ENCODE data around the gene DPF3. TPM values are rescaled to one million over a fixed set of nuclear protein-coding genes. Genes with fewer than 3 reads are reported as not detected.

DPF3 gene
- total RNA-seq, 1 donor from 2014 or later, result 1.1 TPM

- no peaks in the 10 kb centered on the region for H3K36me3 Mint-ChIP-seq (ENCODE audit: low read depth)
- no peak for TF ChIP-seq CTCF (IDR thresholded peaks at IDR 0.05)
- DNase-seq (ENCODE audit: low spot score), result no peak
Observed at GRCh38 chr14:72898448-72898847, 4.5 kb upstream of the DPF3 start.

GRCh38 chr14:72894623-72895378 lies 900 bp upstream of the DPF3 start:
- no peak for DNase-seq (ENCODE audit: low spot score)
- peak overlapping the region; percentile 37 for H3K27ac Mint-ChIP-seq (ENCODE audit: unreplicated experiment)
- peak overlapping the region; percentile 75 for H3K4me3 Mint-ChIP-seq (ENCODE audit: unreplicated experiment)
- TF ChIP-seq CTCF (IDR thresholded peaks at IDR 0.05), result no peak
- peaks cover 27% of the 10 kb centered on the region for H3K4me1 Mint-ChIP-seq (ENCODE audit: low read depth)
- peaks cover 4% of the 10 kb centered on the region for H3K27me3 Mint-ChIP-seq (ENCODE audit: low read depth)
- H3K9me3 Mint-ChIP-seq (ENCODE audit: low read depth), result no peaks in the 10 kb centered on the region
- no peaks in the 10 kb centered on the region for H3K36me3 Mint-ChIP-seq (ENCODE audit: low read depth)

More at GRCh38 chr14:72898448-72898847, 4.5 kb upstream of the DPF3 start:
- peaks cover 6% of the 10 kb centered on the region for H3K9me3 Mint-ChIP-seq (ENCODE audit: low read depth)
- H3K27me3 Mint-ChIP-seq (ENCODE audit: low read depth), result no peaks in the 10 kb centered on the region
- H3K27ac Mint-ChIP-seq (ENCODE audit: unreplicated experiment), result no peak overlapping the region
- H3K4me3 Mint-ChIP-seq (ENCODE audit: unreplicated experiment), result no peak overlapping the region
- peaks cover 14% of the 10 kb centered on the region for H3K4me1 Mint-ChIP-seq (ENCODE audit: low read depth)

- Mint-ChIP-seq H3K27ac (ENCODE audit: unreplicated experiment) (peak overlapping the region; percentile 50), H3K27me3 (ENCODE audit: low read depth) (peaks cover 4% of the 10 kb centered on the region), H3K9me3 (ENCODE audit: low read depth) (no peaks in the 10 kb centered on the region), H3K36me3 (ENCODE audit: low read depth) (no peaks in the 10 kb centered on the region), H3K4me3 (ENCODE audit: unreplicated experiment) (peak overlapping the region; percentile 75), H3K4me1 (ENCODE audit: low read depth) (peaks cover 27% of the 10 kb centered on the region)
- no peak for TF ChIP-seq CTCF (IDR thresholded peaks at IDR 0.05)
- DNase-seq (ENCODE audit: low spot score), result no peak
Observed at GRCh38 chr14:72894323-72894622, 372 bp upstream of the DPF3 start.

GRCh38 chr14:72892879-72893635 lies 844 bp downstream of the DPF3 start:
- DNase-seq (ENCODE audit: low spot score), result no peak
- H3K36me3 Mint-ChIP-seq (ENCODE audit: low read depth), result no peaks in the 10 kb centered on the region
- H3K4me3 Mint-ChIP-seq (ENCODE audit: unreplicated experiment), result peak overlapping the region; percentile 84
- H3K4me1 Mint-ChIP-seq (ENCODE audit: low read depth), result peaks cover 27% of the 10 kb centered on the region
- H3K27me3 Mint-ChIP-seq (ENCODE audit: low read depth), result peaks cover 4% of the 10 kb centered on the region
- TF ChIP-seq CTCF (IDR thresholded peaks at IDR 0.05), result peak; percentile 8
- no peak overlapping the region for H3K27ac Mint-ChIP-seq (ENCODE audit: unreplicated experiment)
- H3K9me3 Mint-ChIP-seq (ENCODE audit: low read depth), result no peaks in the 10 kb centered on the region

- no peaks in the 10 kb centered on the region for H3K9me3 Mint-ChIP-seq (ENCODE audit: low read depth)
- peaks cover 1% of the 10 kb centered on the region for H3K36me3 Mint-ChIP-seq (ENCODE audit: low read depth)
- H3K4me1 Mint-ChIP-seq (ENCODE audit: low read depth), result peaks cover 27% of the 10 kb centered on the region
- no peak overlapping the region for H3K27ac Mint-ChIP-seq (ENCODE audit: unreplicated experiment)
- H3K4me3 Mint-ChIP-seq (ENCODE audit: unreplicated experiment), result peak overlapping the region; percentile 84
- H3K27me3 Mint-ChIP-seq (ENCODE audit: low read depth), result peaks cover 4% of the 10 kb centered on the region
- peak; percentile 32 for TF ChIP-seq CTCF (IDR thresholded peaks at IDR 0.05)
- DNase-seq (ENCODE audit: low spot score), result no peak
Observed at GRCh38 chr14:72892103-72892878, 1.6 kb downstream of the DPF3 start.
